Activated gamma-delta T cell treated with Interleukin-2 at 50 U/mL for 16 hours (primary cell): ENCODE results near the gene CCL17.
A peak's percentile ranks its signal among the peaks of the same experiment; 100 is the strongest.
"Not testable (repeated sequence)": the region's sequence is repeated elsewhere in the genome, so short reads cannot be mapped to it uniquely, and the experiment has no call there.

Source experiments
- DNase-seq: peaks from one replicate; pipeline ENCODE4 v3.0.0-alpha.2; 2020

CCL17 gene

GRCh38 chr16:57435838-57436237 is 31.3 kb downstream of the CCL17 start:
- DNase-seq = no peak

GRCh38 chr16:57439947-57440346 is 35.4 kb downstream of the CCL17 start:
- not testable (repeated sequence) for DNase-seq

GRCh38 chr16:57440551-57440950 is 36.0 kb downstream of the CCL17 start:
- not testable (repeated sequence) for DNase-seq

- no peak for DNase-seq
These were observed 40.1 kb downstream of the CCL17 start for GRCh38 chr16:57444711-57445110.

GRCh38 chr16:57445510-57445909 is 40.9 kb downstream of the CCL17 start:
- DNase-seq = no peak

- peak; percentile 9 for DNase-seq
These were observed 42.1 kb downstream of the CCL17 start for GRCh38 chr16:57446531-57447185.

GRCh38 chr16:57447186-57447962 is 42.8 kb downstream of the CCL17 start, which contains the start of the genes CIAPIN1 and COQ9:
CIAPIN1 (minus strand) TSS chr16:57447385; CDS start chr16:57440928, 6,457 bp downstream.
COQ9 (plus strand) TSS chr16:57447479; CDS start chr16:57447506, 27 bp downstream.
- DNase-seq = peak; percentile 89

GRCh38 chr16:57452021-57452420 is 47.5 kb downstream of the CCL17 start:
- DNase-seq = no peak

GRCh38 chr16:57462209-57462977 is 57.8 kb downstream of the CCL17 start, which contains the start of gene POLR2C:
POLR2C (plus strand) TSS chr16:57462679; CDS start chr16:57462725, 46 bp downstream.
- peak; percentile 94 for DNase-seq

GRCh38 chr16:57462978-57463362 is 58.4 kb downstream of the CCL17 start:
- DNase-seq = no peak

- no peak for DNase-seq
These were observed 60.0 kb downstream of the CCL17 start for GRCh38 chr16:57464523-57464922.
